Measurements from ENCODE around the gene COX8A.
"Not testable (repeated sequence)": the region's sequence is repeated elsewhere in the genome, so short reads cannot be mapped to it uniquely, and the experiment has no call there.

COX8A gene, protein sequence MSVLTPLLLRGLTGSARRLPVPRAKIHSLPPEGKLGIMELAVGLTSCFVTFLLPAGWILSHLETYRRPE

DNA sequence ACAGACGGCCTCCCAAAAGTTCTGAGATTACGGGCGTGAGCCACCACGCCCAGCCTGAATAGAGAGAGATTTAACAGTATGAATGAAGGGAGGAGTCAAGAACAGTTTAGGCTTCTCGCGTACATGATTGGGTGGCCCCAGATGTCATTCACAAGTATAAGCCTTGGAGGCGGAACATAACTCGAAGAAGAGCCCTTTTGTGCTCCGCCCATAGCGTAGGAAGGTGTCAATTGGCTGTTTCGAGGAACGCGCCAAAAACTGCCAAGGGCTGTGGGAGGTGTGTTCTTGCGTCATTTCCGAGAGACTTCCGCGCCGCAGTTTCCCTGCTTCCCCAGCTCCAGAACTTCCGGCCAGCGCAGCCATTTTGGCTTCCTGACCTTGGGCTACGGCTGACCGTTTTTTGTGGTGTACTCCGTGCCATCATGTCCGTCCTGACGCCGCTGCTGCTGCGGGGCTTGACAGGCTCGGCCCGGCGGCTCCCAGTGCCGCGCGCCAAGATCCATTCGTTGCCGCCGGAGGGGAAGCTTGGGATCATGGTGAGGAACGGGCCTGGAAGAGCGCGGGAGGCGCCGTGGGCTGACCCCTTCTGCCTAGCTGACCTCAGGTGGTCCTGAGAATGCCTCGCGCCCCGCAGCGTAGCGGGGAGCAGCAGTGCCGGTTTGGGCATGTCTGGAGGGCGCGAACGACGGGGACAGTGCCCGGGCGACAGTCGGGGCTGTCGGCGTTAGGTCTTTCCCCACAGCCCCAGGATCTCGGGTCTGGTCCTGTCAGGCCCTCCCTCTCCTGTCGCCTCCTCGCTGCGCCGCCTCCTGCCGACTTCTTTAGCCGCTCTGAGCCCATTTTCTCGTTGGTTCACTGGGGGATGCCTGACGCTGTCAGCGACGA is at the start of gene COX8A:
Gene COX8A (plus strand): TSS at position 362 of the 885 bp plus-strand sequence. CDS start 61 bp downstream, at position 423.
- DNase-seq: peak; percentile 98

DNA sequence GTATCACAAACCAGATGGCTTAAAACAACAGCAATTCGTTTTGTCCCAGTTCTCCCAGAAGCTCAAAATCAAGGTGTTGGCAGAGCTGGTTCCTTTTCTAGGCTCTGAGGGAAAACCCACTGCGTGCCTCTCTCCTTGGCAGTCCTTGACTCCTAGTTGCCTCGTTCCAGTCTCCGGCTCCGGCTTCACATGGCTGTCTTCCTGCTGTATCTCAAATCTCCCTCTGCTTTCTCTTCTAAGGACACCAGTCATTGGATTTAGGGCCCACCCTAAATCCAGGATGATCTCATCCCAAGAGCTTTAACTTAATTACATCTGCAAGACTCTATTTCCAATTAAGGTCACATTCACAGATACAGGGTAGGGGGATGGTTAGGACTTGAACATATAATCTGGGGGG is 44.8 kb upstream of the COX8A start:
- no peak for DNase-seq

DNA sequence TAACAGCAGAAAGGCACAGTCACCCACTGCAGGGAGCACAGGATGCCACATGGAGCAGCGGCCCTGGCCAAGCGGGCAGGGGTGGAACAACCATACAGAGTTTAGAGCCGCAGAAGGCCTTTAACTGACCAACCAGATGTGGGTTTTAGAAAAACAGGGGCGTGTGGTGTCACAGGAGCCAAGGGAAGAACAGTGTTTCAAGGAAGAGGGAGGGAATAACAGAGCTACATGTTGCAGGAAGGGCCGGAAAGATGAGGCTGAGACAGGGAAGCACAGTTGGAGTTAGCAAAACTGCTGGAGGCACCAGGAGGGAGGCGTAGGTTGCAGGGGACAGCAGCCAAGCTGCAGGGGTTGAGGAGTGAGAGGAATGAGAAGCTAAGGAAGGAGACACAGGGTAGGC is 43.4 kb upstream of the COX8A start:
- DNase-seq: no peak

DNA sequence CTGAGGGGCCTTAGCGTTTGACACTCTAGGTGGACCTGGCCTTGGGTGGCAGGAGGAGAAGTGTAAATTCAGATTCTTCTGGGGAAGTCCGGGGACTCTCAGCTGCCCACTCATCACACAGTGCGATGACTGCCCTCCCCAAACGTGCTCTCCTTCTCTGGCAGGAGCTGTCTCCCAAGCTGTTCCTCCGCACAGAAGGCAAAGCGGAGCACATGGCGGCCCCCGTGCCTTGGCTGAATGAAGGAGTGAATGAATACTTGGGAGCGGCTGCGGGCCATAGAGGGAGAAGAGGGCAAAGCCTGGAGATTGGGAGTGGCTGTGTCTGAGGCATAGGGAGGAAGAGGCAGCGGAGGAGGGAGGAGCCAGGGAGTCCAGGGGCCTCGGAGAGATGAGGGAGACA is 42.5 kb upstream of the COX8A start:
- DNase-seq: no peak

DNA sequence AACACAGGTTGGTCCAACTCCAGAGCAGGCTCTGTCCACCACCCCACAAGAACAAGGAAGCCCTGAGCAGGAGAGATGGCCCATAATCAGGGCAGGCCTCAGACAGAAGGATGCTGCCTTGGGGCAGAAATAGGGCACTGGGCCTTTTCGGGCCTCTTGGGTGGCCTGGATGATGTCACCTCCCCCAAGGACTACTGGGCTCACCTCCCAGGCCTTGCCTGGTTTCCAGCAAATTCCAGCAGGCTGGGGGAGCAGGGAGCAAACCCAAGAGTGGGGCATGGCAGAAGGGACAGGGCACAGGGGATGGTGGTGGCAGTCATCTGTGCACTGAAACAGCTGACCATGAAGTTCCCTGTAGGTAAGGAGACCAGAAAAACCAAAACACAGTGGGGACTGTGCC is 41.0 kb upstream of the COX8A start:
- DNase-seq: no peak

DNA sequence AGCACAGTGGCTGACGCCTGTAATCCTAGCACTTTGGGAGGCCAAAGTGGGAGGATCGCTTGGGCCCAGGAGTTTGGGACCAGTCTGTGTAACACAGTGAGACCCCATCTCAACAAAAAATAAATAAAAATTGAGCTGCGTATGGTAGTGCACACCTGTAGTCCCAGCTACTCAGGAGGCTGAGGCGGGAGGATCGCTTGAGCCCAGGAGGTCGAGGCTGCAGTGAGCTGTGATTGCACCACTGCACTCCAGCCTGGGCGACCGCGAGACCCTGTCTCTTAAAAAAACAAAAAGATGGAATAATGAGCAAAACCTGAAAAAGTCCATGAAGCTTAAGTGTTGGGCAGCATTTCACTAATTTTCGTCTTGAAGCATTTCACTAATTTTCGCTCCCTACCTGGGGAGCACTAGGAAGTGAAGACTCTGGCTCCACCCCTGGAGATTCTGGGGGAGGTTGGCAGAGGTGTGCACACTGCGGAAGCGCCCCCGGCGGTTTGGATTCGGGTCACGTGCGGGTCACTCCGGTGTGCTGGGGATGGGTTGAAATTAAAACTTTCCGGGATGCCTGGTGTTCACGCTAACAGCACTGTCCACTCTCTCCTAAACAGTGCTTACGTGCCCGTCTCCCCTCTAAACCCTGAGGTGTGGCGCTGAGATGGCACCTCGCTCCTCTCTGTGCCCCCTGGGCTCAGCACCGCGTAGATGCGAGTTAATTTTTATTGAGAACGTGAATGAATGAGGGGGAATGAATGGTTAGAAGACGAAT is 36.5 kb upstream of the COX8A start:
- DNase-seq: no peak

DNA sequence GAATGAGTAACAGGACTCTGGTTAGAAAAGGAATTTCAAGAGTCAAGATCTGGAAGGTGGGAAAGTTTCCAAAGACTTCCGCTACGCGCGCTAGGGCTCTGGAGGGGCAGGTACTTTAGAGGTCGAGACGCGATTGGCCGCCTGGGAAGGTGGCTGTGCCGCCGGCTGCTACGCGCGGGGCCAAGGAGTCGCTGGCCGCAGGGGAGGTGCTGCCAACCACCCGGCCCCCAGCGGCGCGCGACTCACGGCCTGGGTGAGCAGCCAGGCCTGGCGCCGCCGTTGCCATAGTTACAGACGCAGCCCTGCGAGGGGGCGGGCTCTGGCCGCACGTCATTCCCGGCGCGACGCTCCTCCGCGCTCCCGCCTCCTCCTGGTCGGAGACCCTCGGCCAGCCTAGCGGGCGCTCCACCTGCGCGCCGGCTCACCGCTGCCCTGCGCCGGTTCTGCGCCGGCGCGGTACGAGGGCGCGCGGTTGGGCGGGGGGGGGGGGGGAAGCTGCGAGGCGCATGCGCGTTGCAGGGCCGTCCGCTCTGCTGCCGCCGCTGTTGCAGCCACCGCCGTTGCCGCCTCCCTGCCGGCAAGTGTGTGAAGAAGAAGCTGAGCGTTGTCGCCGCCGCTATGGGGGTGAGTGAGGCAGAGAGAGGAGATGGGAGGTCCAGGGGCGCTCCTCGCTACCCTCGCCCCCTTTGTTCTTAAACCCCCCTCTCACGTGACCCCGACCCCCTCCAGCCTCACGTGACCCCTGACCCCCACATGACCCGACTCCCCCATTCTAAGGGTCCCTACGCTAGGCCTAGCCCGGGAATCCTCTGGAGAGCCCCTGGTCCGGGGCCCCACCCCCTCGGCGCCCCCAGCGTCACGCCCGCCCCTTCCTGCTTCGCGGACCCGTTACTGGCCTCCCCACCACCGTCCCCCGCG is 35.7 kb upstream of the COX8A start, which contains the start of gene NAA40:
Gene NAA40 (plus strand): TSS at position 524 of the 918 bp plus-strand sequence. CDS start 95 bp downstream, at position 619.
- DNase-seq: peak; percentile 95

DNA sequence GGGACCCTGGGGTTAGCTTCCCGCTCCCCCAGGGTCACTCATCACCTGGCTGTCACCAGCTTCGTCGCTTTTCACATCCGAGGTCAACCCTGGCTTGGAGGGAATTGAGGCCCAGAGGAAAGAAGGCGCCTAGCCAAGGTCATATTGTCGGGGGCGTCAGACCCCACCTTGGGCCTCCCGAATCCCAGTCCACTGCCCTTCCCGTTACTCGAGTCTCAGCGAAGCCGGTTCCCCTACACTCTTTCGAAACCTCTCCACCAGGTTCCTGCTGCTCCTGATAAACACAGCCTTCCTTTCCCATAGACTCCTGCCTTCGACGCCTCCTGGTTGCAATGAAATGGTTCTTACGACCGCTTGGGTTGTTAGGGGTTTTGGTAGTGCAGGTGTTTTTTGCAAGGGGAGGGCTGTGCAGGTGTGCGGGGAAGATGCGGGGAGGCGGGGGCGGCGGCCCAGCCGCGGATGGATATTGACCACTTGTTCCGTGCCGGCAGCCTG is 35.0 kb upstream of the COX8A start:
- DNase-seq: no peak

DNA sequence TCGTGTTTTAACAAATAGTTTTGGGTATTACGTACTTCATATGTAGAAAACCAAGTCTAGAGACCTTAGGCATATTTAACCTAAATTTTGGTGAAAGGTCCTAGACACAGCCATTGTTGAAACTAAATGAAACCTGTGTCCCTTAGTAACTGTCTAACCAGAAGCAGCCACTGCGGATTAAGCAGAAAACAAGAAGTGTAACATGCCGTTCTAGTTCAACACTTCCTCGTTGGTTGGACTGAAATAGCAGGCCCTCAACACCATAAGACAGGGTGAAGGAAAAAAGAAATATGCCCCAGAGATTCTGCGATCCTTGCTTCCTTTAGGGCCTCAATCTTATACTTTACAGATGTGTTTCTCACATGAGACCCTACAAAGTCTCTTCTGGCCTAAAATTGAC is 33.6 kb upstream of the COX8A start:
- DNase-seq: no peak

DNA sequence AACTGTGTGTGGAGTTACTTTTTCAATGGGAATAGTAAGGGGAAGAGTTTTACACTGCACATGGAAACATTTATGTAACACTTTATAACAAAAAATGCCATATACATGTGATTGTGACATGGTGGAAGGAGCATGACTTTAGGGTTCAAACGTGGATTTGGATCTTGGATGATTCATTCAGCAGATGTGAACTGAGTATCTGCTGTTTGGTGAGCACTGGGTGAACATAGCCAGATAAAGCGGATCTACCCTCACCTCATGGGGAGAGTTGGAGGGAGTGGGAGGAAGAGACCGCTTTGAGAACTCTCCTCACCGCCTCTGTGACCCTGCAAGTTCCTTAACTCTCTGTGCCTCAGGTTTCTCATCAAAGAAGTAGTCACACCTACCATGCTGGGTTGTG is 32.5 kb upstream of the COX8A start:
- DNase-seq: no peak

DNA sequence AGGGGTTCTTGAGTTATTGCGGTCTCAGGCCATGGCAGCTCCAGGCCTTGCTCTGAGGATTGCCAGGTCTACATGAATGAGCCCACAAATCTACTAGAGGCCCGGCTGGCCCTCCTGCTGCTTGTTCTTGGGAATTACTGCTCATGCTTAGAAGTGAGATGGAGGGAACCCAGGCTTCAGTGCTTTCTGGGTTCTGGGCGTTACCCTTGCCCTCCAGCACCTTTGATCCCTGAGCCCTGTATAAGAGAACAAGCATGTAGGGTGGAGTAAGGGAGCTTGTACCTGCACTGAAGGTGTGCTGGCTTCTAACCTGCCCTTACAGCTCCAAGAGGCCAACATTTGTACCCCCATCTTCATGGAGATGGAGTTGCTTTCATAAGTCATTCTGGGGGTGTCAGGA is 31.6 kb upstream of the COX8A start:
- DNase-seq: no peak

DNA sequence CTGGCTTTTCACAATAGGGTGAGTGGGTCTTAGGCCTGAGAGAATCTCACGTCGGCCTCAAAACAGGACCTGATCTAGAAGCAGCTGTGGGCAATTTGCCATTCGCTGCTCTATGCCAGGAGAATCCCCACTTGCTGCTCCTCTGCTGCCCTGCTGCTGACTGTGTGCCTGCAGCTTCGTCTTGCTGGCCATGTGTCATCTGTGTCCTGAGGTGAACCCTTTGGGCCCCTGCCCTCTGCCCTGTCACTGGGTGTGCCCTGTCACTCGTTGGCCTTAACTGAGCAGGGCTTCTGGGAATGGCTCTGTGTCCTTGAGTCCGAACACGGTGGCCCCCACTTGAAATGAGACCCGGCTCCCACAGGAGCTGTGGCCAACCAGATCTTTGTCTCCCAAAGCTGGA is 29.4 kb upstream of the COX8A start:
- DNase-seq: no peak

DNA sequence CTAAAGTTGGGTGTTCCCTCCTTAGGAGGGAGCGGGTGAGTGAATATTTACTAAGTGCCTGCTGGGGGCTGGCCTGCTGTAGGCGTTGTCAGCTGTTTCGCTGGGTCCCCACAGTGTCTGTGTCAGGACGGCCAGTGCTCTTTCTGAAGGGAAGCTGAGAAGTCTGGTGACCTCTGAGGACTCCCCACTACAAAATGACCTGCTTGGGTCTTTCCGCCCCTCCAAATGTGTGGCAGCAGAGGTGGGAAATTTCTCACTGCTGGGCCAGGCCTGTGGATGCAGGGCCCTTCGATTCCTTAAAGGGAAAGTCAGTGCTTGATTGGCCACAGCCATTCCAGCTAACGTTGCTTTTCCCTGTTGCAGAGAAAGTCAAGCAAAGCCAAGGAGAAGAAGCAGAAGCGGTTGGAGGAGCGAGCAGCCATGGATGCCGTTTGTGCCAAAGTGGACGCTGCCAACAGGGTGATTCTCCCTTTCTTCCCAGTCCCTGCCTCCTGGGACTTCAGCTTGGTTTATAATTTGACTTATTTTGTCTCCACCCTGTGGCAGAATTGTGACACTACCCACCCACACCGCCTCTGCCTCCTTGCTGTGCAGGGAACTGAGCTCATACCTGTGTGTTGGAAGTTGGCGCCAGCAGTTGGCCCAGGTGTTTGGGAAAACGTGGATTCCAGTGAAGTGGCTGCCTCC is 28.8 kb upstream of the COX8A start:
- DNase-seq: peak; percentile 52

DNA sequence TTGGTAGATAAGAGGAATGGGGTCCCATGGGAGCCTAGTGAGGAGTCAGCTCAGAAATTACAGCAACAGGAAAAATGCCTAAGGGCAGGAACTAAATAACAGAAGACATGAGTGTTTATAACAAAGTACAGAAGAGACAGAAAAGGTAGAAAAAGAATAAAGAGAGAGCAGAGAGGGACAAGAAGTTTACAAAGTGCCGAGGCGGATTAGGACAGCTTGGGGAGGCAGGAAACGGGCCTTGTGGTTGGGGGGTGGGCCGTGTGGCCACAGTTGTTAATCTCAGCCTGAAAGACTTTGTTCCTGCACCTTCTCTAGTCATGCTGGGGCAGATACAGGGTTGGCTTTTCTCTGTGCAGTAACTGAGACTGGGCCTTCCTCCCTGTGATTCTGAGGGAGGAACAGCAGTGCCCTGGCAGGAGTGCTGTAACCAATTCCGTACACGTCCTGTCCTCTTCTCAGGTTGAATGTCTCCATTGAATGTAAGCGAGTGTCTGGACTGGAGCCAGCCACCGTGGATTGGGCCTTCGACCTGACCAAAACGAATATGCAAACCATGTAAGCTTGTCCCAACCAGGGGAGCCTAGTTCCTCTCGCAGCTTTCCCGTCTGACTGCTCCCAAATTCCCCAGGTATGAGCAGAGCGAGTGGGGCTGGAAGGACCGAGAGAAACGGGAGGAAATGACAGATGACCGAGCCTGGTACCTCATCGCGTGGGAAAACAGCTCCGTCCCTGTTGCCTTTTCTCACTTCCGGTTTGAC is 22.5 kb upstream of the COX8A start:
- DNase-seq: peak; percentile 44

DNA sequence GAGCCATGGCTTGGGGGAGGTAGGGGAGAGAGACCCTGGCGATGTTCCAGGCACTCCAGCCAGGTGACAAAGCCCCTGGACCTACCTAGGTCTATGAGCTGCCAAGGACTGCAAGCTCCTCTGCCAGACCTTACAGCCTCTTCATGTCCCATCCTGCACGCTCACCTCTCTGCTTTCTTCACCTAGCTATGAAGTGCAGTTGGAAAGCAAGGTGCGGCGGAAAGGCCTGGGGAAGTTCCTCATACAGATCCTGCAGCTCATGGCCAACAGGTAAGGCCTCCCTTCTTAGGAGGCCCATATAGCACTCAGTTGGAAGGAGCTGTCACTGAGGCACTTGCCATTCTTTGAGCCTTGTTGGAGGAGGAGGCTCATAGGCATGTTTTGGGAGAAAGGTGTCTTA is 21.9 kb upstream of the COX8A start:
- no peak for DNase-seq

DNA sequence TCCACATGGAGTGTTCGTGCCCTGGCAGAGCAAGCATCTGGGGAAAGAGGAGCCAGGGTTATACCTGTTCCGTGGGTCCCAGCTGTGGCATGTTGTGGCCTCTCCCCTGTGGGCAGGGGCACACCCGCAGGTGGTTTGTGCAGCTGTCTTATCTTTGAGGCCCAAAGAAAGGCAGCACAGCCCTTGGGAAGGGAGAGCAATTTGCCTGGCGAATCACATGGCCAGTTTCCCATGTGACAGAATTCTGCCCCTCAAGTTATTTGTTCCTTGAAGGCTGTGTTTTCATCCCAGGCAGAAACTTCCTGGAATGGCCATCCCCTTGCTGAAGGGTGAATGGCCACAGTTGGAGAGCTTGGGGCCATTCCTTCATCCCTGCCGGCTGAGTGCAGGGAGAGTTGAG is 16.4 kb upstream of the COX8A start:
- no peak for DNase-seq

DNA sequence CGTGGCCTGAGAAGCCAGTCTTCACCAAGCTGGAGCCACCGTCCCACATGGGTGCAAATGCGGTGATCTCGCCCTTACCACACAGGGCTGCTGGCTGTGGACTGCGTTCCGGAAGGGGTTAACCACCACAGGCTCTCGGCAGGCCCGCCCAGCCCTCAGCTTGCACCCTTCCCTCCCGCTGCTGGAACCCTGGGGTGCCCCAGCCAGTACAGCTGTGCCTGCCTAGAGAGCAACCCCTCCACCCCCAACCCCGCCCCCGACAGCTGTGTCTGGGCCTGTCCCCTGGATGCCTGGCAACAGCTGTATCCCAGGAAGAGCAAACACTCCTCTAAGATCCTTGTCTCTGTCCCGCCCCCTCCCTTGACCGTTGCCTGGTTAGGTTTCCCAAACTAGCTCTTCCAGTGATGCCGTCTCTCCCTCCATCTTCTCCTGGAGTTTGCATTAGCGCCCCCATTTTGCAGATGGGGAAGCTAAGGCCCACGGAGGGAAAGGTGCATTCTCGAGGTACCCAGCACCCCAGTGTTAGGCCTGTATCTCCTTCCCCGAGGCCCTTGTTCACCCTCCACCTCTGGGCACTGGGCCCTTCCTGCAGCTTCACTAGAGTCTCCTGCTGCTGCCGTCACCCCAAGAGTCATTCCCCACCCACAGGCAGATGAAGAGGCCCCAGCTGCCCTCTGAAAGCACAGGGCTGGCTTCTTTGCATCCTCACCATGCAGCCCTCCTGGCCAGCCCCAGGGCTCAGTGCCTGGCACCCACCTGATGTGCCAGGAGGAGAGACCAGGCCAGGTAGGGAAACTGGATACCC is 12.6 kb upstream of the COX8A start:
- peak; percentile 32 for DNase-seq

DNA sequence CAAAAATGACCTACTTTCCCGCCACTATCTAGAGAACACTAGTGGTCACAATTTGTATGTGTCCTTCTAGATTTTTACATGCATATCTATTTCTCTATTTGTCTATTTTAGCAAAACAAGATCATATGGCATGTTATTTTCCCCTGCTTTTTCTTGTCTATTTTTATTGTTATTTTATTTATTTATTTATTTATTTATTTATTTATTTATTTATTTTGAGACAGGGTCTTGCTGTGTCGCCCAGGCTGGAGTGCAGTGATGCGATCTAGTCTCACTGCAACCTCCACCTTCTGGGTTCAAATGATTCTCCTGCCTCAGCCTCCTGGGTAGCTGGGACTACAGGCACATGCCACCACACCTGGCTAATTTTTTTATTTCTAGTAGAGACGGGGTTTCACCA is 10.5 kb upstream of the COX8A start:
- DNase-seq: not testable (repeated sequence)

DNA sequence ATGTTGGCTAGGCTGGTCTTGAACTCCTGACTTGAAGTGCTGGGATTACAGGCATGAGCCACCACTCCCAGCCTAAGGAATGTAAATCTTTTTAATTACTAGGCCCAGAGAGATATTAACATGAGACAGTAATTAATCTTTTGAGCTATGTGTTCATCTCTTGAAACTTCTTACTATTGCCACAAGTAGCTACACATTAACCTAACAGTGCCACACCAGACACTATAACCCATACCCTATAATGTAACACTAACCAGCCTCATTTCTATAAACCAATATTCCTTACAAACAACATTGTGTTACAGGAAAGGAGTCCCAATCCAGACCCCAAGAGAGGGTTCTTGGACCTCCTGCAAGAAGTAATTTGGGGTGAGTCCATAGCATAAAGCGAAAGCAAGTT is 8.0 kb upstream of the COX8A start:
- no peak for DNase-seq

DNA sequence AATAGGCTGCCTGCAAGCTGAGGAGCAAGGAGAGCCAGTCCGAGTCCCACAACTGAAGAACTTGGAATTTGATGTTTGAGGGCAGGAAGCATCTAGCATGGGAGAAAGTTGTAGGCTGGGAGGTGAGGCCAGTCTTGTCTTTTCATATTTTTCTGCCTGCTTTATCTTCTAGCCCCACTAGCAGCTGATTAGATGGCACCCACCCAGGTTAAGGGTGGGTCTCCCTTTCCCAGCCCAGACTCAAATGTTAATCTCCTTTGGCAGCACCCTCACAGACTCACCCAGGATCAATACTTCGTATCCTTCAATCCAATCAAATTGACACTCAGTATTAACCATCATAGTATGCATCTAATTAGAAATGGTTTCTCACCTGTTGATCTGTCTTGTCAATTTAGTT is 5.0 kb upstream of the COX8A start:
- DNase-seq: no peak
